OCI-LY1 (cell line): ENCODE measurements around the gene COL5A2.

Experiments
- EZH2 ChIP-seq: fragments of 200-600 bp; sonication (generic), shearing (Covaris generic); IDR thresholded peaks from 2 replicates; pipeline ENCODE4 v1.8.0; 2017; ENCODE audit warnings: borderline replicate concordance, mixed run types, mild to moderate bottlenecking, antibody characterized with exemption, low read length, moderate library complexity, mixed read lengths
- TF ChIP-seq, protein P1 (sequence below): fragments of 200-600 bp; sonication (generic), shearing (Covaris generic); IDR thresholded peaks from 2 replicates; pipeline ENCODE4 v1.5.1; 2017; ENCODE audit warnings: mild to moderate bottlenecking, antibody characterized with exemption, low read length, moderate library complexity, mixed read lengths

DNA sequence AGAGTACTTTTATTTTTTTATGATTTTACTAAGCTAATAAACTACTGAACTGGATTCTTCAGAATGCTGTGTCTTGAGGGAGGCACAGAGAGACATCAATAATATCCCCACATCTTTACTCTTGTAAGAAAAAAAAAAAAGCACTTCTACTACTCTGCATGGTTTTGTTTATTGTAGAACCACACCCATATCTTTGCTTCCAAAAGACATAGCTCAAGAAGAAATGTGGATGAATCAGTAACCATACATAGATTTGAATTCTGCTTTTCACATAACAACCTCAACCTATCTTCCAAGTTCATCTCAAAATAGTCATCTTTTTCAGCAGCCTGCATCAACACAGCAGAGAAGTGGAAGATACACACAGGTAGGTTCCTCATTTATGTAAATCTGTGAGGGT is 12.2 kb upstream of the COL5A2 start:
- TF ChIP-seq, protein P1, sequence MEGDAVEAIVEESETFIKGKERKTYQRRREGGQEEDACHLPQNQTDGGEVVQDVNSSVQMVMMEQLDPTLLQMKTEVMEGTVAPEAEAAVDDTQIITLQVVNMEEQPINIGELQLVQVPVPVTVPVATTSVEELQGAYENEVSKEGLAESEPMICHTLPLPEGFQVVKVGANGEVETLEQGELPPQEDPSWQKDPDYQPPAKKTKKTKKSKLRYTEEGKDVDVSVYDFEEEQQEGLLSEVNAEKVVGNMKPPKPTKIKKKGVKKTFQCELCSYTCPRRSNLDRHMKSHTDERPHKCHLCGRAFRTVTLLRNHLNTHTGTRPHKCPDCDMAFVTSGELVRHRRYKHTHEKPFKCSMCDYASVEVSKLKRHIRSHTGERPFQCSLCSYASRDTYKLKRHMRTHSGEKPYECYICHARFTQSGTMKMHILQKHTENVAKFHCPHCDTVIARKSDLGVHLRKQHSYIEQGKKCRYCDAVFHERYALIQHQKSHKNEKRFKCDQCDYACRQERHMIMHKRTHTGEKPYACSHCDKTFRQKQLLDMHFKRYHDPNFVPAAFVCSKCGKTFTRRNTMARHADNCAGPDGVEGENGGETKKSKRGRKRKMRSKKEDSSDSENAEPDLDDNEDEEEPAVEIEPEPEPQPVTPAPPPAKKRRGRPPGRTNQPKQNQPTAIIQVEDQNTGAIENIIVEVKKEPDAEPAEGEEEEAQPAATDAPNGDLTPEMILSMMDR, result no peak
- TF ChIP-seq EZH2, result no peak
